Activated T-helper 1 cell treated with anti-CD3 and anti-CD28 coated beads, Interleukin-12 subunit alpha, Interleukin-12 subunit beta, Interleukin-2, Interleukin-4 antibody, amounts not matched to agents 30 ng/mL and 10 ng/mL and 1 ng/mL, durations not matched to agents 14 hours and 24 hours and 36 hours (primary cell): ENCODE results near the gene SARDH. TPM values are rescaled to one million over a fixed set of nuclear protein-coding genes. Genes with fewer than 3 reads are reported as not detected.

Experiments used
- DNase-seq: peaks from one replicate; pipeline ENCODE4 v3.0.0; 2021; ENCODE audit warnings: low spot score
- H3K27ac Mint-ChIP-seq: one replicate; pipeline ENCODE4 v1.8.0; 2021; ENCODE audit warnings: mild to moderate bottlenecking, mixed read lengths
- H3K27me3 Mint-ChIP-seq: one replicate; pipeline ENCODE4 v1.8.0; 2022; ENCODE audit warnings: mild to moderate bottlenecking, moderate library complexity, mixed read lengths; ENCODE audit not compliant: insufficient read depth
- H3K36me3 Mint-ChIP-seq: one replicate; pipeline ENCODE4 v1.8.0; 2021; ENCODE audit warnings: low read depth, mixed read lengths
- H3K4me1 Mint-ChIP-seq: one replicate; pipeline ENCODE4 v1.8.0; 2021; ENCODE audit warnings: low read depth, mixed read lengths
- H3K4me3 Mint-ChIP-seq: one replicate; pipeline ENCODE4 v1.8.0; 2021; ENCODE audit warnings: mild to moderate bottlenecking, moderate library complexity, mixed read lengths
- H3K9me3 Mint-ChIP-seq: one replicate; pipeline ENCODE4 v1.8.0; 2021; ENCODE audit warnings: mixed read lengths
- intact Hi-C: fragments of 100-400 bp; cut with micrococcal nuclease; formaldehyde crosslinking; loops from one replicate; pipeline ENCODE4 v1.15.1; 2024
- total RNA-seq: library from RNA; stranded (reverse); gene quantifications from 2 replicates; pipeline ENCODE4 v1.2.3, GENCODE V29; 2022

The SARDH gene
- total RNA-seq, 1 donor from 2014 or later, result 0.60 TPM

DNA sequence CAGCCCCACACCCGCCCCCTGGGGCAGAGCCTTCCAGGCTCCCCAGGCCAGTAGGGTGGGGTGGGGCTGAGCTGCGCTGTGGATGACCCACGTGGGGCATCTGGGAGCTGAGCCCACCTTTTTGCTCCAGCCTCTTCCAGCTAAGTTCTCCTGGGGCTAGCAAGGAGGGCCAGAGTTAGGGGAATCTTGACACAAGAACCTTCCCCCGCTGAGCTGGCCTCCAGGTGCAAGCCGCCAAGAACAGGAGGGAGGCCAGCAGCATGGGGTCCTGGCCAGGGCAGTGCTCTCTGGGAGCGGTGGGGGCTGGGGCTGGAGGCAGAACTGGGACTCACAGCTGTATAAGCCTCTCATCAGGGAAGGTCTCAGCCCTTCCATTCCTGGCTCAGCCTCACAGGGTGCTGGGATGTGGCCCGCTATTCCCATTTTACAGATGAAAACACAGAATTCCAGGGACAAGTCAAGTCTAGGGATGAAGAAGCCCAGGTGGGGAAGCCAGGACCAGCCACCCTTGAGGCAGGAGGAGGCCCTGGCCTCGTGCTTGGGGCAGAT lies 21.5 kb downstream of the SARDH start:
- no peak for DNase-seq
- Mint-ChIP-seq H3K27me3 (no peaks in the 10 kb centered on the region), H3K4me3 (no peak overlapping the region), H3K27ac (no peak overlapping the region), H3K9me3 (no peaks in the 10 kb centered on the region), H3K36me3 (no peaks in the 10 kb centered on the region), H3K4me1 (no peaks in the 10 kb centered on the region)
- intact Hi-C loops, result no loop called here

DNA sequence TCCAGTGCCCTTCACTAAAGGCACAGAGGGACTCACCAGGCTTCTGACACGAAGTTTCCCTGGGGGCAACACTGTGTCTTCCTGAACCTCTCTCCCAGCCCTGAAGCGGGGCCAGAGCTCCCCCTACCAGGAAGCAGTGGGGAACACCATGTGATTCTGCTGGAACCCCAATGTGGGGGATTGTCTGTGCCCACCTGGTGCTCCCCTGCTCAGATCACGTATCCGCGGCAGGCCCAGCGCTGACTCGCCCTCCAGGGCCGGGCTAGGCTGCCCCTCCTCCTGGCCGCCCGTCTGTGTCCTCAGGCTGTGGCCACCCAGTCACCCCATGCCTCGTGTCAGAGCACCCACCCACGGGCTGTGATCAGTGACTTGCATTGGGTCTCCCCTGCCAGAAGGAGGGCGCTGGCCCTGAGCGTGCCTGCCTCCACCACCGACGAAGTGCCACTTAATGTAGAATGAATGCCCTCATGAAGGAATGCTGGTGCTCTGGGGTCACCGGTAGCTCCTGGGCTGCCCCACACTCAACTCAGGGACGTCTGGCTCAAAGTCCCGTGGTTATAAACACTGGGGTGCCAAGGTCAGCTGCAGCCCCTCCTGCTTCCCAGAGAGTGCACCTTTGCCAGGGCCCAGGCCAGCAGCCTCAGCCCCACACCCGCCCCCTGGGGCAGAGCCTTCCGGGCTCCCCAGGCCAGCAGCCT lies 22.1 kb downstream of the SARDH start:
- intact Hi-C loops, result no loop called here
- no peak for DNase-seq
- Mint-ChIP-seq H3K27ac (no peak overlapping the region), H3K4me3 (no peak overlapping the region), H3K36me3 (no peaks in the 10 kb centered on the region), H3K4me1 (no peaks in the 10 kb centered on the region), H3K27me3 (no peaks in the 10 kb centered on the region), H3K9me3 (no peaks in the 10 kb centered on the region)

DNA sequence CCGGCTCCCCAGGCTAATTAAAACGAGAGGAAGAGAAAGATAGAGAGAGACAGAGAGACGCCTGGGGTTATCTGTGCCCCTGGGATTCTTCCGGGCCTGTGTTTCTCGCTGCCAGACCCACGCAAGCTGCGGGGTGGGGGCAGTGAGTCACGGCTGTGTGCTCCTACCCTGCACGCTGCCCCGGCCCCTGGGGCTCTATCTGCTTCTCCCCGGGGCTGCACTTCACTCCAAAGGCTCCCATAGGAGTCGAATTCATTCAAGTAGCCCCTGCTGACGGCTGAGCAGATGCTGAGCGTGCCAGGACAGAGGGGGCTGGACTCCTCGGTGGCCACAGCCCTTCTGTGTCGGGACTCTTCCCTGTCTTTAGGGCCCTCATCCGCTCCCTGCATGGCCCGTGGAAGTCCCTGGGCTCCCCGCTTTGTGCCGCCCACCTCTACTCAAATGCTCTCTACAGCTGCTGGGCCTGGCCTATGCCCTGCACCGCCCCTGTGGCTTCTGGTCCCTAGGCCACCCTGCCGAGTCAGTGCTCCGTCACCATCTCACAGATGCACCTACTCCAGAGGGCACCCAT lies 22.8 kb downstream of the SARDH start:
- no peak overlapping the region for H3K27ac Mint-ChIP-seq
- H3K36me3 Mint-ChIP-seq, result no peaks in the 10 kb centered on the region
- intact Hi-C loops, result no loop called here

DNA sequence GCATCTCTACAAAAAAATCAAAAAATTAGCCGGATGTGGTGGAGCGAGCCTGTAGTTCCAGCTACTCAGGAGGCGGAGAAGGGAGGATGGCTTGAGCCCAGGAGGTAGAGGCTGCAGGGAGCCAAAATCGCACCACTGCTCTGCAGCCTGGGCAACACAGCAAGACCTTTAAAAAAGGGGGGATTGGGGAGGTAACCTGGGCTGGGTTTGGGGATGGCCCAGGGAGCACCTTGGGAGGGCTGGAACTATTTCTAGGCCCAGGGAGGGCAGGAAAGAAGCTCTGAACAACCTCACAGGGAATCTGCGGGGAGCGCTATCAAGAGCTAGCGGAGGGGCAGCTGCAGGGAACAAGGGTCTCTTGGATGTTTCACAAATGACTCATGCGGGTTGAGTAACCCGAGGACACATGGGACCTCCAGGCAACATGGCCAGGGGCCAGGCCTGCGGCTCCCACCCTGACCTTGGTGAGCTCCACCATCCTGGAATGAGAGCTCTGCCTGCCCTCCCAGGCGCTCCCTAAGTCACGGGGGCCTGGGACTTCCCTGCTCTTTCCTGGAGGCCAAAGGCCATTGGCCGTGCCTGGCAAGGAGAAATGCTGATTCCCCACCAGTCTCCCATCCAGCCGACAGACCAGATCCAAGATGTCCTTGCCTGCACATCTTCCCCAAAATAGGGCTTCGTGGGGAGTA lies 23.4 kb downstream of the SARDH start:
- intact Hi-C loops, result no loop called here
- Mint-ChIP-seq H3K9me3 (no peaks in the 10 kb centered on the region), H3K36me3 (no peaks in the 10 kb centered on the region), H3K4me1 (no peaks in the 10 kb centered on the region), H3K4me3 (no peak overlapping the region), H3K27me3 (peaks cover 3% of the 10 kb centered on the region), H3K27ac (no peak overlapping the region)
- no peak for DNase-seq

More for the DNA sequence above, 22.8 kb downstream of the SARDH start:
- H3K4me3 Mint-ChIP-seq, result no peak overlapping the region
- no peak for DNase-seq
- peaks cover 3% of the 10 kb centered on the region for H3K27me3 Mint-ChIP-seq
- no peaks in the 10 kb centered on the region for H3K9me3 Mint-ChIP-seq
- no peaks in the 10 kb centered on the region for H3K4me1 Mint-ChIP-seq

DNA sequence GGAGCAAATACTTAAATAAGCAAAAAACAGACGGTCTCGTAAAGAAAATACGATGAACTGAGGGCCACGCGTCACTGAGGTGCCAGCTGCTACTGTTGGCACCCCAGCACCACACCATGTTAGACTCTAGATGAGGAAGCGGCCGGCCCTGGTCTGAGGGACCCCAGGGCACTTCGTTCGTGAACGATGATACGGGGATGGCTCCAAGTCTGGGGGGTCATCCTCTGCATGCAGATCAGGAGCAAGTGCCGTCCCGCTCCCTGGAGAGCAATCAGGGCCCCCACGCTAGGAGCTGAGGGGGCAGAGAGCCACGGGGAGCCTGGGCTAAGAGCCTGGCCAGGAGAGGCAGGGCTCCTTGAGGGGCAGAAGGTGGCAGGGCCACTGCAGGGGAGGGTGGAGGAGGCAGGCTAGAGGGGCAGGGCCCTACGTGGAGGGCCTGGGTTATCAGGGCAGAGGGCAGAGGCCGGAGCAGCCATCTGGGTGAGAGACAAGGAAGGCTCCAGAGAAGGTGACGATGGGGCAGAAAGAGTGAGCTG lies 24.1 kb downstream of the SARDH start:
- peaks cover 3% of the 10 kb centered on the region for H3K27me3 Mint-ChIP-seq
- H3K9me3 Mint-ChIP-seq, result no peaks in the 10 kb centered on the region
- no peak overlapping the region for H3K27ac Mint-ChIP-seq
- no peak overlapping the region for H3K4me3 Mint-ChIP-seq
- no peak for DNase-seq
- no peaks in the 10 kb centered on the region for H3K36me3 Mint-ChIP-seq
- no peaks in the 10 kb centered on the region for H3K4me1 Mint-ChIP-seq
- intact Hi-C loops, result no loop called here

DNA sequence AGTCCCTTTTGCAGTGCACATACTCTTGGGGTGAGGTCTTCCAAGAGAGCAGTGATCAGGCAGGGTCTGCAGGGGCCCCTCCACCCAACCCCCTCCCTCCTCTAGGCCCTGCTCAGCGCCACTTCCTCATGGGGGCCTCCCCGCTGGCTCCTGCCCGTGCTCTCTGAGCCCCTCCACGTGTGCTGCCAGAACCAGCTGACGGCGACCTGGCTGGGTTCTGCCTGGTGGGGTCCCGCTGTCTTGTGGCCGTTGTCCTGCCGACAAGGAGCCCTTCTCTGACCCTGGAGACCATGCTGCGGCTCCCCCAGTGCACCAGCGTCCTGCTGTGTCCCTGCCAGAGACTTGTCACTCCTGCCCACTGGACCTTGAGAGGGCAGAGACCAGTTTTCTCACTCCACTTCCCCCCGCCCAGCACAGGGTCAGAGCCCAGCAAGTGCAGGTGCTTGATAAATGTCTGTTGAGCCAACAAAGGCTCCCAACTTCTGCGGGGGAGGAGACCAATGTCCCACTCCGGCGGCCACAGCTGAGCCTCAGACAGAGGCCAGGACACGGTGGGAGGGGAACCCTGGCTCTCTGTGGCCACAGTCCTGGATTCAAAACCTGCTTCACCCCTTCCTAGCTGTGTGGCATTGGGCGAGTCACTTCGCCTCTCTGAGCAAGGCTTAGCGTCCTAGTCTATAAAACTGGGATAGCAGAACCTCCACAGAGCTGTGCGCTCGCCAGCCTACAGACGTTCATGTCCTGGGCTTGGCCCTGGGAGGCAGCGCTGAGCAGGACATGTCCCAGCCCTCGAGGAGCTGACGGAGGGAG lies 24.8 kb downstream of the SARDH start:
- Mint-ChIP-seq H3K4me3 (no peak overlapping the region), H3K27ac (no peak overlapping the region), H3K36me3 (no peaks in the 10 kb centered on the region), H3K4me1 (no peaks in the 10 kb centered on the region), H3K27me3 (peaks cover 3% of the 10 kb centered on the region), H3K9me3 (no peaks in the 10 kb centered on the region)
- DNase-seq, result no peak
- intact Hi-C loops, result no loop called here

DNA sequence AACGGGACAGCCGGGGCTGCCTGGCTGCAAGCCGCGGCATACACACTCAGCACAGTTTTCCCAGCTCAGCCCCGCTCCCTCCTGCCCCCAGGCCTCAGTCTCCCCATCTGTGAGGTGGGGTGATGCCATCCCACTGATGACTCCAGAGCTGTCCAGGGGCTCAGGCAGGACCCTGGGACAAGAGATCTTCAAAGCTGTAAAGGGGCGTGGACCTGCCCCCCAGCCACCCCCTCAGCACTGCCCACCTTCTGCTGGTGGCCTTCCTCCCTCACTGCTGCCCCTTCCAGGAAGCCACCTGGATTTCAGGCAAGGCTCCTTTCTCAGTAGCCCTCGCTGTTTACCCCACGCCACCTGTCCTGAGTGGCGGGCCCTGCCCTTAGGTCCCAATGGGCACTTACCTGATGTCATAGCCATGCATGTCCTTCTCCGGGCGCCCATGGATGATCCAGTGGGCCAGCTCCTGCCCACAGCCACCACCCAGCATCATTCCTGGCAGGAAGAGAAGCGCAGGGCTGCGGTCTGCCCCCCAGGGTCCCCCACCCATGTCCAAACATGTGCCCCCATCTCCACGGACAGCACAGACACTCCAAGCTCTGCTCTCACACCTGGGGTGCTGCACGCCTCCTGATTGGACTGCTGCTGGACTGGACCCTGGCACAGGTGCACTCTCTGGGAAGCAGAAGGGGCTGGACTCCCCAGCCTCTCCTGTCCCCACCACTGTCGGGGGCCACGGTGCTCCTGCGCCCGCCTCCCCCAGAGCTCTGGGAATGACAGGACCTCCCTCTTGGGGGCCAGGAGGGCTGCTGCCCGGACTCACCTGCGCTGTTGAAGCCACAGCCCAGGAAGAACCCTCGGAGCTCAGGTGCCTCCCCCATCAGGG lies 25.7 kb downstream of the SARDH start:
- no peaks in the 10 kb centered on the region for H3K36me3 Mint-ChIP-seq
- H3K27ac Mint-ChIP-seq, result no peak overlapping the region
- H3K4me1 Mint-ChIP-seq, result no peaks in the 10 kb centered on the region
- intact Hi-C loops, result no loop called here
- H3K4me3 Mint-ChIP-seq, result no peak overlapping the region
- H3K9me3 Mint-ChIP-seq, result no peaks in the 10 kb centered on the region
- H3K27me3 Mint-ChIP-seq, result peaks cover 5% of the 10 kb centered on the region
- no peak for DNase-seq

DNA sequence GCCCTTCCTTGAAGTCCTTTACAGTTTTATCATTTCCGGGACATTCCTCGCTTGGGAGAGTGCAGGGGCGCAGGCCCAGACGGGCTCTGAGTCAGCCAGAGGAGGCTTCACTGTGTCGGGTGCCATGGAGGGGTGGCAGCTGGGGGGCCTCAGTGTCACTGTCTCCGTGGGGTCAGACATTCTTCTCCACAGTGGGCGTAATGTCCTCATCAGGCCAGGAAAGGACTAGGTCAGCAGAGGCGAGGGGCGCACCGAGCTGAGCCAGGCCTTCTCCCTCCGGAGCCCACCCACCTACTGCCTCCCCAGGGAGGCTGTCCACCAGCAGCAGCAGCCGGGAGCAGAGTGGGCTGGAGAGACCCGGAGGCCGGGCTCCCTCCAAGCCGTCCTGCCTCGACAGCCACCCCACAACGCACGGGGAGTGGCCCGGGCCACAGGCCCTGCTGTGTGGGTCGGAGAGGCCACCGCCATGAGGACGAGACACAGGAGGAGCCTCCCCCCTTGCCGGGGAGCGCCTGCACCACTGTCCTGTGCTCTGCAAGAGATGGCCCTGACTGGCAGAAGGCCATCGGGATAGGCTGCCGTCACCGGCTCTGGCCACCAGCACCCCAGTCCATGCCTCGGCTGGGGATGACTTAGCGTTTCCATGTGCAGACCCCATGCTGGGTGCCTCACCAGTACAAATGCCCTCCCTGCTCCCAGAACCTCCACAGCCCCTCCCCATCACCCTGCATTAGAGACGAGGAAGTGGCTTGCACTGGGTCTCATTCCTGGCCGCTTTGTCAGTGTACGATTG lies 26.5 kb downstream of the SARDH start:
- Mint-ChIP-seq H3K4me1 (peaks cover 5% of the 10 kb centered on the region), H3K9me3 (no peaks in the 10 kb centered on the region), H3K4me3 (no peak overlapping the region), H3K27me3 (peaks cover 5% of the 10 kb centered on the region), H3K36me3 (no peaks in the 10 kb centered on the region), H3K27ac (no peak overlapping the region)
- no peak for DNase-seq
- intact Hi-C loops, result no loop called here

DNA sequence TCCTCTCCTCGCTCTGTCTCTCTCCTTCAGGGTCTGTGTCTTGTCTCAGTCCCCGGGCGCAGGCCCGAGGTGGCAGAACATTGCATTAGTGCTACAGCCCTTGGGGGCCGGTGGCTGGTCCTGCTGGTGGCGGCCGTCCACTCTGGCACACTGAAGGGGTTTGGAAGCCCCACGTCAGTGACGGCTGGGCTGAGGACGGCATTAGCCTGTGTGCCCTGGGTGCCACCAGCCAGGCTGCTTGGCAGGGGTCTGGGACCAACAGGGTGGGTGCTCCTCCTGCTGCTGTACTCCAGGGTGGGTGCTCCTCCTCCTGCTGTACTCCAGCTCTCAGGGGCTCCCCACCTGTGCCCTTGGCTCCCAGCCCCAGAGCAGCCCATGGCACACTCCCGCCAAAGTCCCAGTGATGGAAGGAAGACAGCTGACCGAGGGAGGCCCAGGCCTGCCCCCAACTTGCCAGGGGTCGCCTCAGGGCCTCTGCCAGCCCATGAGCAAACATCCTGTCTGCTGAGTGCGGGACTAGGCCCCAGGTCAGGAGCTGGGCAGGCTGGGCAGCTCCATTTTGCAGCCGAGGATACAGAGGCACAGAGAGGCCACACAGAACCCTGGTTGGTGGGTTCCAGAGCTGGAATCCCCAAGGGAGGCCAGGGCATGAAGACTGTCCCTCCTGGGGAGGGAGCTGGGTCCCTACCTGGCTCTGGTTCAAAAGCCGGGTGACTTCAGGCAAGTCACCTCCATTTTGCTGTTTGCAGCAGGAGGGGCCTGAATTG lies 27.3 kb downstream of the SARDH start:
- H3K9me3 Mint-ChIP-seq, result no peaks in the 10 kb centered on the region
- no peak for DNase-seq

DNA sequence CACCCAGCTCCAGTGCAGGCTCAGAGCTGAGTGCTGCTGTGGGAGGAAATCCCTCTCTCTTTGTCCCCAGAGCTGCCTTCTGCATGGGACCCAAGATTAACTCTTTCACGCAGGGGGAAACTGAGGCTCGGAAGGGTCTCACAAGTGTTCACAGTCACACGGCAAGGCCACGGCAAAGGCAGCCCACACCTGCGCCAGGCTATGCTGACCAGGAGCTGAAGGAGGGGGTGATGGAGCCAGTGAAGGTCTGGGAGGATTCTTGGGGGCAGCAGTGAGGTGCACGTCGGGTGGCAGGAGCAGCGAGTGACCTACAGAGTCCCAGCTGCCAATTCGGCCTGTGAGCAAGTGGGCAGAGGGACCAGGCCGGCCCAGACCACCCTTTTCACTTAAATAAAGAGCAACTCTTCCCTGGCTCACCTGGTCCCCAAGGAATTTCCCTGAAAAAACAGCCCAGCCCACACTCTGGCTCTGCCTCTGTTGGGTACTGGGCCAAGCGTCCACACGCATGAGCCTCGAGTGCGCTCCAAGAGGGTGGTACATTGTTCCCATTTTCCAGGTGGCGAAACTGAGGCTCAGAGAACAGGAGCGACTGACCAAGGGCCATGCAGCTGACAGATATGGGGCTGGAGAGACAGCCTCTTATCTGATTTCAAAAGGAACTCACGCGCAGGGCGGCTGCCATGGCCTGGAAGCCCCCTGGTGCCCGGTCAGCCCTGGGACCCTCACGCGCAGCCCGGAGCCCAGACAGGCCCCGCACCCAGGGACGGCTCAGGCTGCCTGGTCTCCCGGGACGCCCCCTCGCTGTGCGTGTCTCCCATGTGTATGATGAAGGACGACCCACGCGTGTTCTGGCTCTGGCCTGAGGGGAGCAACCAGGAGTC lies 28.2 kb downstream of the SARDH start:
- Mint-ChIP-seq H3K4me3 (no peak overlapping the region), H3K4me1 (peaks cover 5% of the 10 kb centered on the region), H3K36me3 (no peaks in the 10 kb centered on the region), H3K9me3 (no peaks in the 10 kb centered on the region), H3K27me3 (peaks cover 5% of the 10 kb centered on the region), H3K27ac (no peak overlapping the region)
- no peak for DNase-seq
- intact Hi-C loops, result no loop called here

More for the DNA sequence above, 27.3 kb downstream of the SARDH start:
- H3K4me3 Mint-ChIP-seq, result no peak overlapping the region
- no peaks in the 10 kb centered on the region for H3K36me3 Mint-ChIP-seq
- peaks cover 5% of the 10 kb centered on the region for H3K27me3 Mint-ChIP-seq
- H3K4me1 Mint-ChIP-seq, result peaks cover 5% of the 10 kb centered on the region
- H3K27ac Mint-ChIP-seq, result no peak overlapping the region
- intact Hi-C loops, result no loop called here
